GM21717 (cell line): ENCODE results near the gene PIGZ.

Experiments
- ATAC-seq: cut with Tn5 transposase; IDR thresholded peaks from one replicate; pipeline ENCODE4 v1.9.1; 2021; ENCODE audit warnings: mild to moderate bottlenecking, moderate library complexity; ENCODE audit not compliant: unreplicated experiment

The PIGZ gene

DNA sequence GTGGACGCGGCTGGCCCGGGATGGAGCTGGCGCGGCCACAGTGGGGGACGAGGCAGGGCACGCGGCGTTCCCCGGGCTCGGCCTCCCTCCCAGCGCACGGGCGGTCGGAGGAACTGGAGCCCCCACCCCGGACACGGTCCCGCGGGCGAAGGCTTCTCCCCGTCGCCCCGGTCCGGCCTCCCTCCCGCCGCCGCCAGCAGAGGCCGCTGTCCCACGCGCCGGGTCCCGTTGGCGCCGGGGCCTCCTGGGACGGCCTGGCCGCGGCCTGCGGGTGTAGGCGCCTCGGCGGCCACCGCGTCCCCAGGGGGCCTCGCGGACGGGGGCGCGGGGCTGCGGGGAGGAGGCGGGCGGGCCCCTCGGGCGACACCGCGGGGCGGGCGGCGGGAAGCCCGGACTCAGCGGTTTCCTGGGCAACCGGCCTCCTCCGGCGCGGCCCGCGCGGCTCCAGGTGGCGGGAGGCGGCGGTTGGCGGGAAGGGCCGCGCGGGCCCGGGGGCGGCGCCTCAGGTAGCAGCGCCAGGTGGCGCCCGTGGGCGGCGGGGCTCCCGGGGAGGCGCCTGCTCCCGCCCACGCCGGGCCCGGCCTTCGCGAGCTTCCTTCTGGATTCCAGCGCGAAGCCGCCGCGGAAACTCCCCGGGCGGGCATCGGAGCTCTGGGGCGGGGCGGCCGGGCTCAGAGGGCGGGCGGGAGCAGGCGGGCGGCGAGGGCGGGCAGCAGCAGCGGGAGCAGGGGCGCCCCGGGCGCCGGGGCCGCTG, 34.2 kb upstream of the PIGZ start:
- ATAC-seq = peak; percentile 61

GRCh38 chr3:197001972-197002700, 33.5 kb upstream of the PIGZ start:
- peak; percentile 4 for ATAC-seq

GRCh38 chr3:197001106-197001971, 32.7 kb upstream of the PIGZ start:
- ATAC-seq = no peak

DNA sequence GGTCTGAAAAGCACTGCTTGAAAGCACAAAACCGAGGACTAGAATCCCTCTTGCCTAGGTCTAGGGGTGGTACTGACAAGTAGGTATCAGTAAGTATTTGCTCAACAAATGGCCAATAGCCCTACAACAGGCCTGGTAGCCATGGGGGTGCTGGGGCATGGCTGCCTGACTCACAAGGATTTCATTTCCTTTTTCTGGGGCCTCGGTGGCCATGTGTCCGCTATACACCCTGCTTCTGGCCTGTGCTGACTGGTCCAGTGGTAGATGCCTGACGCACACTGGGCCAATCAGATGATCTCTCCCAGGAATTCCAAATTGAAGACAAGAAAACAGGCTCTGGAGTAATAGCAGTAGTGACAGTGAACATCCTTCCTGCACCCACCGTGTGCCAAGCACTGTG, 31.6 kb upstream of the PIGZ start:
- no peak for ATAC-seq

DNA sequence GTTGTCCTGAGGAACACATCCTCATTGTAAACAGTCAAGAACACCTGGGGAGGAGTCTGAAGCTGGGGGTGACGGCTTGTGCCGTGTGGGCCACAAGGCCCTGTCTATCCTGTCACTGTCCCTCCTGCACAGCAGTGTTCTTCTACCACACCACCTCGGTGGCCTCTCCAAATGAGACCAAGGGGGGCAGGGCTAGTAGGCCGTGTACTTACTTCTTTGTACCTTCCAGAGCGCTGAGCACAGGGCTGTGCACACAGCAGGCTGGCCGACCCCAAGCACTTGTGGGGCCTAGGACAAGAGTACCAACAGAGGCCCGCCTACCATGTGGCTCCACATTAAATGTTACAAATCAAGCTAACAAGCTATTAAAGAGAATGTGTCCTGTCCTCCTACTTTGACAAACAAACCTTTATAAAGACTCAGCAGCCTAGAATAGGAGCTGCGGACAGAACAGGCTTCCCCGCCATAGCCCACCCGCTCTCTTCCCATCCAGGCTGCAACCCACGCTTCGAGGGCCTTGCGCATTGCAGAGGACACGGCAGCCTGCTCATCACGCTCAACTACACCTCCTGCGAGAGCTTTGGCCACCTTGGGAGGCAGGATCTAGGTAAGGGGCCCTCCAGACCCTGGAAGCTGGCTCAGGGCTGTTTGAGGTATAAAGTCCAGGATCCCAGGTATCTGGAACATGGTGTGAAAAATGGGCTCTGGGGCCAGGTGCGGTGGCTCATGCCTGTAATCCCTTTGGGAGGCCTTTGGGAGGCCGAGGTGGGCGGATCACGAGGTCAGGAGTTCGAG, 30.5 kb upstream of the PIGZ start:
- ATAC-seq = no peak

GRCh38 chr3:196997311-196997710, 28.7 kb upstream of the PIGZ start:
- no peak for ATAC-seq

GRCh38 chr3:196996454-196997265, 28.0 kb upstream of the PIGZ start:
- no peak for ATAC-seq

- no peak for ATAC-seq
Measured at GRCh38 chr3:196995646-196996355, 27.2 kb upstream of the PIGZ start.

DNA sequence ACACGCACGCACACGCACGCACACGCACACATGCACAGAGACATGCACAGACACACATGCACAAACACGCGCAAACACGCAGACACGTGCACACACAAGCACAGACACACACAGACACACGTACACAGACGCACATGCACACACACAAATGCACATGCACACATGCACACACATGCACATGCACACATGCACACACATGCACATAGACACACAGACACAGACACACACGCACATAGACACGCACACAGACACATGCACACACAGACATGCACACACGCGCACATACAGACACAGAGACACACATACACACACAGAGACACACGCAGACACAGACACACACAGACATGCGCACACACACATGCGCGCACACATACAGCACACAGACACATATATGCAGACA, 26.4 kb upstream of the PIGZ start:
- no peak for ATAC-seq

GRCh38 chr3:196994056-196994455, 25.4 kb upstream of the PIGZ start:
- ATAC-seq = no peak

DNA sequence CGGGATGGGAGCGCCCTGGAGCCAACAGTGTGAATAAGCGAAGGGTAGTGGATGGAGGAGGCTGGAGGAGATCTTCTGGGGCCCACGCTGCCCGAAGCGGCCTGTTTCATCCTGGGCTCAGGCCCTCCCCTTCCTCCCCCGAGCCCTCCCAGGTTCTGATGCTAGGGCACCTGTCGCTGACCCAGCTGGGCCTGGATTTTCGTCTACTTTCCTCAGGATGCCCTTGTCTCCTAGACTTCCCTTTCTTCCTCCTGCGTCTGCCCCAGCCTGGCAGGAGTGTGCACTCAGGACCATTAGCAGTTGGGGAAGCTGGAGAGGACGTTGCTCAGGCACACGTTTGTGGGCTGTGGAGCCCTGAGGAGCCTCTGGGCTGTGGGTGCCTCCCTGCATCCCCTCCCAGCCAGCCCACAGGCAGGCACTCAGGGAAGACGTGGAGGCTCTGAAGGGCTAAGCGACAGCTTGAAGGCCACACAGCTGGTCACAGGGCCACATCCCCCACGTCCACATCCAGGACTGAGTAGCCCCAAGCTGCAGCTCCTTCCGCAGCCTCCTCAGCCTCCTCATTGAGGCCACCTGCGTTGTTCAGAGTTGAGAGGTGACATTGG, 23.9 kb upstream of the PIGZ start:
- ATAC-seq = no peak

- no peak for ATAC-seq
Measured at GRCh38 chr3:196991581-196992460, 23.2 kb upstream of the PIGZ start.

DNA sequence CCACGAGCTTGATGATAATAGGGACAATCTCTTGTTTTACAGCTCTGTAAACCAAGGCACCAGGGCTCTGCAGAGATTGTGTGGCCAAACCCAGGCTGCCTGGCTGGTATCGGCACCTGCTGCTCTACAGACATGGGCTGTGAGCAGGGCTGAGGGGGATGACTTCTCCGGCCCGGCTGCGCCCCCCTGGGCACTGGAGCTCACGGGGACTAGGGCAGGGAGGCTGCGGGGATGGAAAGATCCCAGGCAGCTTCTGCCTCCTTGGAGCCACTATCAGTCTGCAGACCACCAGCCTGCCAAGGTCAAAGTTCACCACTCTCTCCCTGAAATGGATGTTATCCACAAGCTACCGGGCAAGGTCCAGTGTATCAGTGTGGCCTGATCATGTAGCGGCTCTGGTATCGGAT, 22.0 kb upstream of the PIGZ start:
- no peak for ATAC-seq

GRCh38 chr3:196989721-196990262, 21.2 kb upstream of the PIGZ start:
- ATAC-seq = no peak

DNA sequence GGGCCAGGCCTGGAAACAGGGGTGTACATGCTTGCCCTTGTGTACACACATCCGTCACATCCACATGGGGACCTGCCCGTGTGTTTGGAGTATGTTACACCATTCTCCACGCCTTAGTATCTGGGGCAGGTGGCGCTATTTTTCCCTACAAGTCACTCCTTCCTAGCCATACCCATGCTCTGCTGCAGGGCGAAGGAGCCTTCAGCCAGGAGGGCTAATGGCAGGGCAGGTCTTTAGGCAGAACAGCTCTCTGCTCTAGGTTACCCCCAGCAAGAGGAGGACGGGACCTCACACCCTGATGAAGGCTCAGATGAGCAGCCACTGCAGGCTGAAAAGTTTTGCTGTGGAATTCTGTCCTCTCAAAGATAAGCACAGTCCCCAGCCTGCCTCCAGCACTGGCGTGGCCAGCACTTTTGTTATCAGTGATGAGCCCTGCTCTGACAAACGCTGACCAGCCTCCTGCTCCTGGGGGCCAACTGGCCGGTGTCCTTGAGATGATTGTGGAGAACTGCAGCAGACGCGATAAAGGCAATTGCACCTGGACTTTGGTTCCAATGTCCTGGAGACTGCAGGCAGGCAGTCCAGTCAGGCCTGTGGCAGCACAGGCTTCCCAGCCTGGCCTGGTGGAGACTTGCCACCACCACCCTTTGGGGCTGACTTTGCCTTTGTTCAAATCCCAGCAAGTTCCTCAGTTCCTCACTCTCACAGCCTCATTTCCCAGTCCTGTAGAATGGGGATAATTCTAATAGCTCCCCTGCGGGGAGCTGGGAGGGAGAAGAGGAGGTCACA, 19.8 kb upstream of the PIGZ start:
- ATAC-seq = no peak

DNA sequence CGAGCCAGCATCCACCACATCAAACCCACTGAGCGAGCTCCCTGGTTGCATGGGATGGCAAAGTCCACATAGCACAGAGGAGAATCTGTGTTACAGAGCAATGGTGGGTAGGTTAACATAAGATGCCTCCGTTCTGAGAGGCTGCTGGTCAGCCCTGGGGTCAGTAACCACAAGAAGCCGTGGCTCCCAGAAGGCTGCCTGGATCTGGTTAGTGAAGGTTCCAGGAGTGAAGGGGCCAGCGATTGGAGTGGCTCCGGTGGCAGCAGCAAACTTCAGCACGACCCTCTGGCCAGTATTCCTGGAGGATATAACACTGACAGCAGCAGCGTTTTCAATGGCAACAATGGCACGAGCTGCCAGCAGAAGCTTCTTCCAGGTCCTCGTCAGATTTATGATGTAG, 18.4 kb upstream of the PIGZ start:
- no peak for ATAC-seq
